Stimulated activated CD4-positive, alpha-beta T cell treated with anti-CD3 and anti-CD28 coated beads, TNF-alpha, amount 100 ng/mL, for 48 hours (primary cell): ENCODE data around the gene JAKMIP2.
"Not testable (repeated sequence)": the region's sequence is repeated elsewhere in the genome, so short reads cannot be mapped to it uniquely, and the experiment has no call there.

Experiments used
- DNase-seq, 3 donors: peaks; one replicate each; pipeline ENCODE4 v3.0.0-alpha.2; 2020; ENCODE audit warnings: low read depth in 3 of 3

Gene JAKMIP2

DNA sequence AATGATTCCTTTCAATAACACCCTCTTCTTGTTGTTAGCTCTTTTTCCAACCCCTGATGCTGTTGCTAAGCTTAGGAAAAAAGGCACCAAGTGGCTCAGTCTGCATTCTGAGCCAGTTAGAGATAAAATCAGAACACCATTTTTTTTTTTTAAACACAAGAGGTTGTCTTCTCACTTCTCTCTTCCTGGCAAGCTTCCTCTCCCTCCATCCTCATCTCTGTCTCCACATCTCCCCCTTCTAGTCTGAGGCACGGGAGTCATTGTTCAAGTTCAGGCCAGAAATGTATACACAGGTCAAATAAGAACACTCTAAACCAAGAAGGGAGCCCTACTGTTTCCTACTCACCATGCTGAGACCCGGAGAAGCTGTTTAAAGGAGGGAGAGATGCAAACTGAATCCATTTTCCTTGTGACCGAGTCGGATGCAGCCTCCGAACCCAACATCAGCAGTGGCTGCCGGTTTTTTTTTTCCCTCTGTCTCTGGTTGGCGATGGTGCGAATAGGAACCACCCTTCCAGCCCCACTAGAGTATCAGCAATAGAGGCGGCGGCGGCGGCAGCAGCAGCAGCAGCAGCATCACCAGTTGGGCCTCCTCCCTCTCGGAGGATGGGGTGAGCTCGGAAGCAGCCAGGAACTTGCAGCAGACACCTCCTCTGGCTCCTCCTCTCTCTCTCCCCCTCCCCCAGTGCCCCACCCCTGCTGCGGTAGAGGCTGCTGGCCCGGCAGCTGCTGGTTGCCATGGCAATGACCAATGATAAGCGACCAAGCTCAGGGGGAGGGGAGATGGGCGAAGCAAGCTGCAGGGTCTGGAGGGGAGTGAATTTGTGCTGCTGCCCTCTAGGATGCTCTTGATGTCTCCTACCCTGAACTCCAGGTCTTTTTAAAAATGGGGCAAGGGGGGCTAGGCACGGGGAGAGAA lies at the start of gene JAKMIP2:
Gene JAKMIP2, minus strand, starts transcription at position 619 of the 919 bp plus-strand sequence. CDS start 110,922 bp downstream, outside the sequence.
- peak; percentile 64 to 76 (median 75) for DNase-seq

DNA sequence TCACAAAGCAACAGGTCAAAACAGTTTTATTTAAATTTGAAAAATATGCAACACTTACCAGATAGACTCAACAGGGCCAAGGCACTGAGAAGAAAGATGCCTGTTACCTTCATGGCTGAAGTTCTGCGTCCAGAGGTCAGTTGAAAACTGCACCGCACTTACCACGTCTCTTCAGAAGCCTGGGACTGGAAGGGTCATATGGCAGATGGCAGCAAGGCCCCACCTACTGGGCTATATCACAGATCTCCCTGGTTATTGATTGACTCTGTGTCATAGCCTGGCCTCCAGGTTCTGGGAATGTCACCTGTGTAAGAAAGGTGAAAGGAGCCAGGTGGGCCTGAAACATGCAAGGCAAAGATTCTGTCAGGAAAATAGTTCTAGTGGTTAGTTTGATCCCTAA lies 48.9 kb upstream of the JAKMIP2 start, which contains the start of gene SPINK1:
Gene SPINK1, minus strand, starts transcription at position 207 of the 400 bp plus-strand sequence. Its CDS starts 94 bp downstream, at position 113.
- no peak for DNase-seq

DNA sequence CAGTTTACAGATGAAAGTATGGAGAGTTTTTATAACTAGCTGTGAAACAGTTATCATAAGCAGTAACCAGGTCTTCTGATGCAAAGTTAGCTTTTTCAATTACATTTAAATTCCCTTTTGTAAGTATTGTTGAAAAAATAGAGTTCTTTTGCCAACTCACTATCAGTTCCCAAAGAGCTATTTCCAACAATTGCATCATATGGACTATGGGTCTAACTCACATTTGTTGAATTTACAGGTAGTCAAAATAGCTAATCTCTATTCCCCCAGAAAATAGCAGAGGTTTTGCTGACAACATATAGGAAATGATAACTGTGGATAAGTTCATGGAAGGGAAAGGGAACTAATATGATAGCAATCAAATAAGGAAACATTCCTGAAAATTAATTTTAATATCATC lies 47.5 kb upstream of the JAKMIP2 start:
- DNase-seq: no peak

DNA sequence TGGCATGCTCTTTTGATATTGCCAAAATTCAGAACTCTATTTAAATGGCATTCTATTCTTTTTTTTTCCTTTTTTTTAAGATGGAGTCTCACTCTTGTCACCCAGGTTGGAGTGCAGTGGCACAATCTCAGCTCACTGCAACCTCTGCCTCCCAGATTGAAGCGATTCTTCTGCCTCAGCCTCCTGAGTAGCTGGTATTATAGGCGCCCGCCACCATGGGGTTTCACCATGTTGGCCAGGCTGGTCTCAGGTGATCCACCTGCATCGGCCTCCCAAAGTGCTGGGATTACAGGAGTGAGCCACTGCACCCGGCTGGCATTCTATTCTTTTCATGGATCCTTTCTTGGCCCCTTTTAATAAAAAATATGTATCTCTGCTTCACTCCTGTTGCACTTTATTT lies 44.5 kb upstream of the JAKMIP2 start:
- DNase-seq: not testable (repeated sequence)

GRCh38 chr5:147826361-147826760 lies 43.8 kb upstream of the JAKMIP2 start:
- DNase-seq: no peak

DNA sequence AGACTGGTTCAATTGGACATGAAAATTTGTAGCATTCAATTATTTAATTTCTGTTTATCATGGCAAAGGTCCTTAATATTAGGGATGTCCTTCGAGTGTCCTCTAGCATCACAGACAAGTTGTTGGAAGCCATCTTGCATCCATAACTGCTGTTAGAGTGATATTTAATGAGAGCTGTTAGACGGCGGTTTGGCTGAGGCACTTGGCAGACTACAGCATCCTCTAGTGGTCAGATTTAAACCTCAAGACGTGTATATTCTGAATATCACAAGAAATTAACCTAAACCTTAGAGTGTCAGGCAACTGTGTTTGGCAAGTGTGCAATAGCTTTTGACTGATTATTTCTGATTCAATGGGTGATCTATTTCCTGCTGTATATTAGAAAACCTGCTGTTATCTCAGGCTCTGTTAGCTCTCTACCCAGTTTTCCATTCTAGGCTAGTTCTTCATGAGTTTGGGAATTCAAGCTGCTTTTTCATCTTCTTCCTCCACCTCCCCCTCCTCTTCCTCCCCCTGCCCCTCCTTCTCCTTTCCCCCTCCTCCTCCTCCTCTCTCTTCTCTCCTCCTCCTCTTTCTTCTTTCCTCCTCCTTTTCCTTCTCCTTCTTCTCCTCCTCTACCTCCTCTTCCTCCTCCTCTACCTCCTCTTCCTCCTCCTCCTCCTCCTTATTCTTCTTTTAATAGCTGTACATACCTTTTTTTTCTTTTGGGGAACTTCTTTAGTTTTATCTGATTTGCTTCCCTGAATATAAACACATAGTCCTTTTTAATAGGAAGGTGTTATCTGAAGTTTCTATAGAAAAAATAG lies 40.4 kb upstream of the JAKMIP2 start:
- DNase-seq: peak in 1 of 3 donors; percentile 11

DNA sequence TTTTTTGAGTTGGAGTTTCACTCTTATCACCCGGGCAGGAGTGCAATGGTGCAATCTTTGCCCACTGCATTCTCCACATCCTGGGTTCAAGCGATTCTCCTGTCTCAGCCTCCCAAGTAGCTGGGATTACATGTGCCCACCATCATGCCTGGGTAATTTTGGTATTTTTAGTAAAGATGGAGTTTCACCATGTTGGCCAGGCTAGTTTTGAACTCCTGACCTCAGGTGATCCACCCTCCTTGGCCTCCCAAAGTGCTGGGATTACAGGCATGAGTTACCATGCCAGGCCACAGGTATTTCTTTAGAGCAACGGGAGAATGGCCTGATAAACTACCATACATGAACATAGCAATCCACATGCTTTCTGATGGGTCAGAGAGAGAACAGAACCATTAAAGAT lies 39.7 kb upstream of the JAKMIP2 start:
- not testable (repeated sequence) for DNase-seq

- DNase-seq: no peak
Measured at GRCh38 chr5:147821766-147822165, 39.2 kb upstream of the JAKMIP2 start.

- no peak for DNase-seq
Measured at GRCh38 chr5:147819261-147819770, 36.8 kb upstream of the JAKMIP2 start.

DNA sequence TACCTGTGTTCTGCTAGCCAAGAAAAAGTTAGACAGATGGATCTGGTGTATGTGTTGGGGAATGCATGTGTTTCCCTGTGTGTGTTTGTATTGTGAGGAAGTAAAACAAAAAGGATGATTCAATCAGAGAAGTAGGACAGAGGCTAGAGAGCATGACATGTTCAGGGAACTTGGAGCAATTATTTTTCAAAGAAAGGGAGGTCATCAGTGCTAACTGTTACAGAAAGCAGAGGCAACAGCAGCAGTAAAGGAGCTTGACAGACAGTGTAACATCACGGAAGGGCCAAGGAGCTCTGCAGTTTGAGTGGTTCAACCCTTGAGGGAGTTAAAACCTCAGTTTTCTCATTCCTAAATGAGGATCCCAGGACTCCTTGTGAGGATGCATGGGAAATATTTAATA lies 35.8 kb upstream of the JAKMIP2 start:
- DNase-seq: no peak

GRCh38 chr5:147813696-147814095 lies 31.2 kb upstream of the JAKMIP2 start:
- no peak for DNase-seq

GRCh38 chr5:147809830-147810666 lies 27.5 kb upstream of the JAKMIP2 start:
- no peak for DNase-seq

DNA sequence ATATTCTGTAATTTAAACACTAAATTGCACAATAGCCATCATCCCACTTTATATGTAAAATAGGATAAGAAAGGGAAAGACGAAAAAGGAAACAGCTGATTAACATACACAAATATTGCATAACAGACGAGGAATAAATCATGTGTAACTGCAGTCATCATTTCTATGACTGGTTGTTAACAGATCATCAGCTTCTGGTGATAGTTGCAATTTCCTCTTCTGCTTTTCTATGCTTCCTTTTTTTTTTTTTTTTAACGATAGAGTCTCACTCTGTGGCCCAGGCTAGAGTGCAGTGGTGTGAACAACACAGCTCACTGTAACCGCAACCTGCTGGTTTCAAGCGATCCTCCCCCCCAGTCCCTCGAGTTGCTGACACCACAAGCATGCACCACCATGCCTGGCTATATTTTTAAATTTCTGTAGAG lies 22.5 kb upstream of the JAKMIP2 start:
- DNase-seq: peak in 1 of 3 donors; percentile 11

GRCh38 chr5:147804334-147804733 lies 21.8 kb upstream of the JAKMIP2 start:
- DNase-seq: no peak

GRCh38 chr5:147803926-147804325 lies 21.4 kb upstream of the JAKMIP2 start:
- no peak for DNase-seq

DNA sequence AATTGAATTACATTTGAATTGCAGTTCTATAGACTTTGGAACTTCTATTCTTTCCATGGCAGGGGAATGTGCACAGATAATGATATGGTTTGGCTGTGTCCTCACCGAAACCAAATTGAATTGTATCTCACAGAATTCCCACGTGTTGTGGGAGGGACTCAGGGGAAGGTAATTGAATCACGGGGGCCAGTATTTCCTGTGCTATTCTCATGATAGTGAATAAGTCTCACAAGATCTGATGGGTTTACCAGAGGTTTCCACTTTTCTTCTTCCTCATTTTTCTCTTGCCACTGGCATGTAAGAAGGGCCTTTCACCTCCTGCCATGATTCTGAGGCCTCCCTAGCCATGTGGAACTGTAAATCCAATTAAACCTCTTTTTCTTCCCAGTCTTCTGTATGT lies 20.6 kb upstream of the JAKMIP2 start:
- not testable (repeated sequence) for DNase-seq

DNA sequence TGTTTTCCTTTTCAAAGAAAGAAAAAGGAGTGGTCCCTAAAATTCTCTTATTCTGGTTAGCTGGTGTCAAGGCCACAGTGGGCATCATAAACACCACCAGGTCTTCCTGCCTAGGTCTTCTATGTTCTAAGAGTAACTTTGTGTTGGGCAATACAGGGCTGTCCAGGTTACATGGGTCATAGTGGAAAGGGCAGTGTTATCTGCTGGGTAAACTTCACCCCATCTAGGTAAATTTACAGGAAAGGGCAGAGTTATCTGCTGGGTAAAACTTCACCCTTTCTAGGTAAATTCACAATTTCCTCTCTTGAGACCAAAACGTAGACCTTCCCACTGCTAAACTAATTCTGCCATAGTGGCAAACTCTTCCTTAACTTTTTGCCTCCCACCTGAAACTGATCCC lies 18.9 kb upstream of the JAKMIP2 start:
- DNase-seq: no peak

DNA sequence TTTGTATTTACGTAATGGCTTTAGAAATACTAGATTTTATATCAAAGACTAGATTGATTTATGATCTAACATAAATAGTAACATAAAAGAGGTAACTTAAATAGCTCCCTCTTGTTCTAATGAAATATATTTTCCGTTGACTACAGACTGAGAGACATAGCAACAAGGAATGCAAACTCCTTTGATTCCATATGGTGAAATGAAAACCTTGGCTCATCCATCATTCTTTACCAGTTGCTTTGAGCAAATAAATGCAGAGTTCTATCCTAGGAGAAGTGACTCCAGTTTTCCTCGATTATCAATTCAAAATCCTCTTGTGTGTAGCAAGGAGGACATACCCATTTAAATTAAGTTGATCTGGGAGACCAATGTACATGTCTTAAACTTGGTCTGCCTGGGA lies 18.0 kb upstream of the JAKMIP2 start:
- no peak for DNase-seq

- DNase-seq: no peak
Measured at GRCh38 chr5:147796556-147797308, 14.2 kb upstream of the JAKMIP2 start.

DNA sequence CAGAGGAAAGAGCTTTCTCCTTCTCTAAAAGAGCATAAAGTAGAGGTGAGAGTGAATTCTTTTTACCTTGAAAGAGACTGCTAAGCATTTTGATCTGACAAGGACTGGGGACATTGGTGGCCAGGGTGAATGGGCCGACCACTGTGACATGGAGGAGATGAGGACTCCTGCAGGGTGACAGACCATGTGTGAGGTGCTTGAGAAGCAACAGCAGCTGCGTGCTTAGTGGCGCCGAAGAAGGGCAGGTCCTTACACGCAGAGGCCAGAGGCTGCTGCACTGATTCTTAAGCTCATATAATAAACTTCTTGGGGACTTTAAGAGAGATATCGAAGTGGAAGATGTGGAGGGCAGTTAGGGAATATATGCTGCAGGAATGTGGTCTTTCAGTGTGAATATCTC lies 8.7 kb upstream of the JAKMIP2 start:
- DNase-seq: no peak

GRCh38 chr5:147789820-147790219 lies 7.3 kb upstream of the JAKMIP2 start:
- DNase-seq: no peak
